Testis (tissue), 3 donors: ENCODE measurements around the gene KCNJ5. TPM values are rescaled to one million over a fixed set of nuclear protein-coding genes. Genes with fewer than 3 reads are reported as not detected.

Source experiments
- DNase-seq: peaks from one replicate; pipeline ENCODE4 v3.0.0-alpha.2; 2019
- H3K27ac ChIP-seq, 2 donors: fragments of 200-600 bp; sonication (generic); one replicate each; pipeline ENCODE4 v1.5.1; 2019
- H3K27me3 ChIP-seq: fragments of 200-600 bp; sonication (generic); one replicate; pipeline ENCODE4 v1.5.1; 2019
- H3K36me3 ChIP-seq: fragments of 200-600 bp; sonication (generic); one replicate; pipeline ENCODE4 v1.5.1; 2017; ENCODE audit warnings: low read depth; ENCODE audit errors: missing control alignments
- H3K4me1 ChIP-seq: fragments of 200-600 bp; sonication (generic); one replicate; pipeline ENCODE4 v1.5.1; 2019
- H3K4me3 ChIP-seq, 2 donors: fragments of 200-600 bp; sonication (generic); one replicate each; pipeline ENCODE4 v1.5.1; 2017 to 2019
- H3K9me3 ChIP-seq: fragments of 200-600 bp; sonication (generic); one replicate; pipeline ENCODE4 v1.5.1; 2017
- CTCF ChIP-seq, 3 experiments: fragments of 450-650 bp in 2 of 3; fragments of 200-600 bp in 1 of 3; sonication (generic) in 1 of 3; IDR thresholded peaks; one replicate each; pipeline ENCODE4 v1.5.1; 2016 to 2019; ENCODE audit warnings: antibody characterized with exemption in 3 of 3, mild to moderate bottlenecking in 2 of 3, moderate library complexity in 1 of 3
- POLR2A ChIP-seq: fragments of 450-650 bp; IDR thresholded peaks from one replicate; pipeline ENCODE4 v1.6.1; 2017; ENCODE audit warnings: antibody characterized with exemption, mild to moderate bottlenecking, moderate library complexity
- WGBS, 2 donors: methylation state at CpG; one replicate each; pipeline ENCODE4 v1.1.5; 2018; 5-methylcytosine and 5-hydroxymethylcytosine counted together
- intact Hi-C: fragments of 100-400 bp; cut with DNase I; formaldehyde crosslinking; loops from one replicate; pipeline ENCODE4 v1.15.1; 2023; ENCODE audit warnings: low total_unique reads
- polyA plus RNA-seq: library from polyadenylated mRNA; stranded (reverse); fragments of 350-450 nt; fragmentation: Illumina TruSeq; extraction: RNeasy Lipid Tissue Mini Kit (QIAGEN cat#74804); gene quantifications from one replicate; pipeline ENCODE4 v1.2.3, GENCODE V29; 2014; ENCODE audit warnings: low read depth, low replicate concordance; ENCODE audit not compliant: insufficient read depth
- total RNA-seq, 2 donors: library from RNA; depleted of rRNA; stranded (reverse); fragments of >200 nt; gene quantifications; one replicate each; pipeline ENCODE4 v1.2.3, GENCODE V29; 2016

Gene KCNJ5
- total and polyA plus RNA-seq, 3 donors from 2014 or later = 0.55 to 2.1 (median 1.5) TPM

GRCh38 chr11:128900468-128900867 lies 9.3 kb downstream of the KCNJ5 start:
- Histone ChIP-seq H3K36me3 (no peaks in the 10 kb centered on the region), H3K27ac (no peak overlapping the region), H3K9me3 (no peaks in the 10 kb centered on the region), H3K4me3 (no peak overlapping the region), H3K27me3 (no peaks in the 10 kb centered on the region), H3K4me1 (peaks cover 4% of the 10 kb centered on the region)
- TF ChIP-seq POLR2A = no peak
- TF ChIP-seq CTCF (IDR thresholded peaks at IDR 0.05) = no peak
- intact Hi-C loops = no loop called here
- 80 to 83% methylated on average over 4 of the region's 4 CpGs for WGBS, 2 donors
- DNase-seq = no peak

- TF ChIP-seq POLR2A (no peak), CTCF (IDR thresholded peaks at IDR 0.05) (no peak)
- Histone ChIP-seq H3K4me3 (no peak overlapping the region), H3K27ac (no peak overlapping the region), H3K27me3 (no peaks in the 10 kb centered on the region), H3K4me1 (peaks cover 7% of the 10 kb centered on the region), H3K36me3 (no peaks in the 10 kb centered on the region), H3K9me3 (no peaks in the 10 kb centered on the region)
- DNase-seq = no peak
- intact Hi-C loops = no loop called here
- 68 to 79% methylated on average over 23 to 29 of the region's 29 CpGs for WGBS, 2 donors
Observed at GRCh38 chr11:128901653-128902514, 10.7 kb downstream of the KCNJ5 start.

GRCh38 chr11:128902515-128903066 lies 11.4 kb downstream of the KCNJ5 start:
- intact Hi-C loops = no loop called here
- no peaks in the 10 kb centered on the region for H3K9me3 ChIP-seq

GRCh38 chr11:128903248-128904061 lies 12.3 kb downstream of the KCNJ5 start:
- intact Hi-C loops = no loop called here
- H3K4me1 ChIP-seq = peaks cover 7% of the 10 kb centered on the region
- 69 to 83% methylated on average over 16 to 17 of the region's 17 CpGs for WGBS, 2 donors
- no peaks in the 10 kb centered on the region for H3K27me3 ChIP-seq
- H3K9me3 ChIP-seq = no peaks in the 10 kb centered on the region
- no peak for TF ChIP-seq CTCF (IDR thresholded peaks at IDR 0.05)
- TF ChIP-seq POLR2A = no peak
- no peak overlapping the region for H3K27ac ChIP-seq
- no peaks in the 10 kb centered on the region for H3K36me3 ChIP-seq
- no peak for DNase-seq
- H3K4me3 ChIP-seq = no peak overlapping the region

More at GRCh38 chr11:128902515-128903066, 11.4 kb downstream of the KCNJ5 start:
- Histone ChIP-seq H3K36me3 (no peaks in the 10 kb centered on the region), H3K27me3 (no peaks in the 10 kb centered on the region), H3K4me3 (no peak overlapping the region), H3K27ac (no peak overlapping the region), H3K4me1 (peaks cover 7% of the 10 kb centered on the region)
- no peak for DNase-seq
- 91 to 95% methylated on average over 6 to 10 of the region's 10 CpGs for WGBS, 2 donors
- no peak for TF ChIP-seq POLR2A
- TF ChIP-seq CTCF (IDR thresholded peaks at IDR 0.05) = no peak
